Measurements from ENCODE around the gene PTPRN2.

GRCh38 chr7:157590526-157590925 lies 997.1 kb downstream of the PTPRN2 start:
- TF ChIP-seq KAT7 (CRISPR knock-in tag; IDR thresholded peaks at IDR 0.05; ENCODE audit: borderline replicate concordance): no peak
- no peak for TF ChIP-seq CTCF (IDR thresholded peaks at IDR 0.05 in 2 of 3, conservative IDR thresholded peaks at IDR 0.05 in 1 of 3; ENCODE audit: insufficient read depth in 2 of 3, low read depth in 1 of 3, low read length in 3 of 3)
- no peak for TF ChIP-seq SIN3A (IDR thresholded peaks at IDR 0.05; ENCODE audit: borderline replicate concordance in 2 of 2, control insufficient read depth in 1 of 2, low read depth in 2 of 2, low read length in 2 of 2)
- TF ChIP-seq POU5F1 (IDR thresholded peaks at IDR 0.05; ENCODE audit: borderline replicate concordance, low read depth, low read length, partially characterized antibody): no peak
- no peak for TF ChIP-seq DEAF1 (CRISPR knock-in tag; IDR thresholded peaks at IDR 0.05)
- no peak for TF ChIP-seq SMC3 (conservative IDR thresholded peaks at IDR 0.05; ENCODE audit: insufficient read depth, low read depth, low read length)
